Stimulated activated CD4-positive, alpha-beta T cell treated with anti-CD3 and anti-CD28 coated beads, TNF-alpha, amount 100 ng/mL, for 4 hours (primary cell): Measurements from ENCODE around the gene DNAI4.
"Not testable (repeated sequence)": the region's sequence is repeated elsewhere in the genome, so short reads cannot be mapped to it uniquely, and the experiment has no call there.

Experiments used
- DNase-seq, 3 experiments: peaks; one replicate each; pipeline ENCODE4 v3.0.0-alpha.2; 2020; ENCODE audit warnings: low read depth in 3 of 3

The DNAI4 gene, protein sequence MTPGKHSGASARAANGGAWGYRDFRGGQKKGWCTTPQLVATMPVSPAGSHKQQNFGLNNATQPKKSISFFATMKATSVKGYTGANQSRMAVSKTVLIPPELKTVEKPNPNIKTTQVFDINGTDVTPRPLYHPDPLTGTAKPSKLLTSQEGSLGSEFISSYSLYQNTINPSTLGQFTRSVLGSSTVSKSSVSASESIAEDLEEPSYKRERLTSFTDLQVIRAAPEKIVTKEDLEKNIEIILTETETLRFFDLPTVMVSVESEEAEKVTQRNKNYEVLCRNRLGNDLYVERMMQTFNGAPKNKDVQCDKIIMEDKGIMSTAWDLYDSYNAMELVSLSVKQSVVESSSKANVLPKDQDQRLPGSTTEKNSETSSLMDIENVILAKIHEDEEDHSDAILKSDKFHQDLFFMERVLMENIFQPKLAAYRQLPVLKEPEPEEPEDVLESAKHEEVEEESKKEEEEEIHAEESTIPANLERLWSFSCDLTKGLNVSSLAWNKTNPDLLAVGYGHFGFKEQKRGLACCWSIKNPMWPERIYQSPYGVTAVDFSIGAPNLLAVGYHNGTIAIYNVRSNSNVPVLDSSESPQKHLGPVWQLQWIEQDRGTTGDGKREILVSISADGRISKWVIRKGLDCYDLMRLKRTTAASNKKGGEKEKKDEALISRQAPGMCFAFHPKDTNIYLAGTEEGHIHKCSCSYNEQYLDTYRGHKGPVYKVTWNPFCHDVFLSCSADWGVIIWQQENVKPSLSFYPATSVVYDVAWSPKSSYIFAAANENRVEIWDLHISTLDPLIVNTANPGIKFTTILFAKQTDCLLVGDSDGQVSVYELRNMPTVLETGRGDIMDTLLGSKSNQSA

DNA sequence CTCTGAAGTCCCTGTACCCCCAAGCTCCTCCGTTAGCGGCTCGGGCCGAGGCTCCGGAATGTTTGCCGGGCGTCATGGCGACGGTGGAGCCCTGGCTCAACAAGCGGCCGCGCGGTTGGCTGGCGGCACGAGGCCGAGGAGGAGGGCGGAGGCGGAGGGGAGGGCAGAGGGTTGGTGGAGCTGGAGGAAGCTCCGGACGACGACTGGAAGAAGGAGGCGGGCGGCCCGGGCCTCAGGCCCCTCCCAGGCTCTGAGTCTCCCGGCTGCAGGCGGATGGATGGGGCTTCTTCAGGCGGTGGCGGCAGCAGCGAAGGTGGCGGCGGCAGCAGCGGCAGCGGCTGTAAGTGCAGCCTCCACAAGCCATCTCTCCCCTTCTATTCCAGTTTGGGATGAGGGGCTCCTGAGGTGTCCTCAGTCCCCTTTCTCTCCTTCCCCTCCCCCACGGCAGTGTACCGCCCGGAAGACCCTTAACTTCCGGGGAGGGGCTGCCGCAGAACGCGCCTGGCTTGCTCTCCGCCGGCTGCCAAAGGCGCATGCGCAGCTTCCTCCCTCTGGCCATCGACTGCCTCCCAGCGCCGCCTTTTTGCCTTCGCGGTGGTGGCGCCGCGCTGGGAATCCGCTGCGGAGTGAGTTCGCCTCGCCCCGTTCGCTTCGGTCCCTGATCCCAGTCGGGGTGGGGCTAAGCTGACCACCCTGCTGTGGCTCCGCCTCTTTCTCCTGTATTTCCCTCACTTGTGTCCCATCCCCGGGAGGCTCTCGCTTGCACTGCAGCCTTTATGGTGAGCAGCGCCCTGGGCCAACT, at the start of gene DNAI4, which contains the start of gene MIER1:
Gene DNAI4 (minus strand): TSS at position 101 of the 802 bp plus-strand sequence. CDS start 25 bp downstream, at position 76.
Gene MIER1 (plus strand): TSS at position 235 of the 802 bp plus-strand sequence. CDS start 39 bp downstream, at position 274.
- peak; percentile 92 to 94 (median 92) for DNase-seq

GRCh38 chr1:66968574-66968973, 43.9 kb upstream of the DNAI4 start:
- DNase-seq, result no peak

- not testable (repeated sequence) for DNase-seq
These were observed 41.7 kb upstream of the DNAI4 start for GRCh38 chr1:66966188-66966873.

DNA sequence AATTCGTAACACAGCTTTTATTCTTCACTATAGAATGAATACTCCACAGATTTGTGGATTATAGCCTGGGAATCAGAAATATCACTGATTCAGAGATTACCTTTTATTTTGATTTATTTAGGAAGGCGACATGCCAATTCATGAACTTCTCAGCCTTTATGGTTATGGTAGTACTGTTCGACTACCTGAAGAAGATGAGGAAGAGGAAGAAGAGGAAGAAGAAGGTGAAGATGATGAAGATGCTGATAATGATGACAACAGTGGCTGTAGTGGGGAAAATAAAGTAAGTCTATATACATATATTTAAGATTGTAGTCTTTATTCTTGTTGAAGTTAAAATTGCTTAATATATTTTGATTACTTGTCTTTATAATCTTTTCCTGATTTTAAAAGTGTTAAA, 33.3 kb upstream of the DNAI4 start:
- no peak for DNase-seq

DNA sequence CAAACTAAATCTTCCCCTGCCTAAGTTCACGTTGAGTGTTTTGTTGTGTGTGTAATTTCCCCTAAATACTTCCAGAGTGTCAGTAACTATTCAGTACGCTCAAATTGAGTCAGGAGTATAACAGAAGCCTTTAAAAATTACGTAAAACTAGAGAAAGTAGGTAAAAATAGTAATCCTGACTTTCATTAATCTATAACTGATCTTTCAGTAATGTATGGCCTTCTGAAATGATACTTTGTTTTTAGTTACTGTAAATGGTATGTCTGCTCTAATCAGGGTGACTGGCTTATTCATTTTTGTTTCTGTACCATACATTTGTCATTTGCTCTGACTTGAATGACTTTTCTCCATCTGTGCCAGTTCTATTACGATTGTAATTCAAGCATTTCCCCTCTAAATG, 29.6 kb upstream of the DNAI4 start:
- no peak for DNase-seq

GRCh38 chr1:66951513-66951912, 26.9 kb upstream of the DNAI4 start:
- no peak for DNase-seq

- DNase-seq, result no peak
These were observed 22.6 kb upstream of the DNAI4 start for GRCh38 chr1:66947267-66947666.

GRCh38 chr1:66945316-66945715, 20.7 kb upstream of the DNAI4 start:
- DNase-seq, result no peak

DNA sequence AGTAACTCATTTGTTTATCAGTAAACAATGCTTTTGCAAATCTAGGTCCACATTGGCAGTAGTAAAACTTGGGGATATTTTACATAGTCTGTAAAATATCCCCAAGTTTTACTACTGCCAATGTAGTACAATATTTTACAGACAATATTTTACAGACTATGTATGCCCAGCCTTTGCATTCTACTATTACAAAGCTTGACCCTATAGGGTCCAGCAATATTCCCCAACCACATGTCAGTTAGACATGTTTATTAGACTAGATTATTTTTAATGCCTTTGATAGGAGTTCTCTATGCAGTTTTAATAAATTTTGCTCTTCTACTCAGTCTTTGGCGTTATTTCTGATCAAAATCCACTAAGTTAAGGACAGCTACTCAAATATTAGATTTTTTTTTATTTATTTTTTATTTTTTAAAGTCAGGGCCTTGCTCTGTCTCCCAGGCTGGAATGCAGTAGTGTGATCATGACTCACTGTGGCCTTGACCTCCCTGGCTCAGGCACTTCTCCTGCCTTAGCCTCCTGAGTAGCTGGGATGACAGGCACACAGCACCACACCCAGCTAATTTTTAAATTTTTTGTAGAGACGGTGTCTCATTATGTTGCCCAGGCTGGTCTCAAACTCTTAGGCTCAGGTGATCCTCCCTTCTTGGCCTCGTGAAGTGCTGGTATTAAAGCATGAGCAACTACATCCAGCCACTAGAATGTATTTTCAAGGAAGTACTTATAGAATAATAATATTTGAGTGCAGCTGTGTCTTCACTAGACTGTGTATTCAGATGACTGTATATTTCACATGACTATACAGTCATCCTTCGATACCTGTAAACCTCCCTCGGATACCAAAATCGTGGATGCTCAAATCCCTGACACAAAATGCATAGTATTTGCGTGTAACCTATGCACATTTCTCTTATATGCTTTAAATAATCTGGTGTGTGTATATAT, 19.9 kb upstream of the DNAI4 start:
- DNase-seq, result no peak

GRCh38 chr1:66943361-66943969, 18.8 kb upstream of the DNAI4 start:
- DNase-seq, result no peak

DNA sequence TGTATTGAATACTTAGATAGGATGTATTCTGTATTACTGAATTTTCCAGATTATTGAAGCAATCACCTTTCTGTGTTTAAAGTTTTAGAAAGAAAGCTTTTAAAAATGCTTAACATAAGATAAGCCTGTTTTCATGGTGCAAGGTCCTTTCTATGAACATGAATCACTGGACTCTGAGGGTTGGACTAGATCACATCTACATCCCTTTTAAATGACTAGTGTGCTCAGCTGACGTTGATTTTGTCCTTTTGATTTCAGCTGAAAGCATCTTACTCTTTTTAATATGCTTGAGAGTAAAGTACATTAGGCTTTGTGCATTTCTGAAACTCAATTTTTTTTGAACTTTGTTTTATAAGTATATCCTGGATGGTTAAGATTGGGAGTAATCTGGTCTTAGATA, 16.3 kb upstream of the DNAI4 start:
- no peak for DNase-seq

DNA sequence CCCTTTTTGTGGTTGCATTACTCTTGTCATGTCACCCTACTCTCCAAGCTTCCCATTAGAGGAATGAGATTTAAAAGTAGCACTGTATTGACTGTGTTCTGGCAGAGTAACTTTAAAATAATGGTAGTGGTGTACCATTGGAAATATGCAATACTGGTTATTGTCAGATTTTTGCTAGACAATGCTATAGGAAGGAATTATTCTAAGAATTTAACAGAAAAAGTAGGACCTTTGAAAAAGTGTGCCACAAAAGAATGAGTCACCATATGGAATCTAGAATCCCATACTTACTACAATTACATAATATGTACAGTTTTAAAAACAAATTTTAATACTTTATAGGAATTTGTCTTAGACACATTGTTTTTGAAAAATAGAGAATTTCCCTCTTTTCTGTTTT, 14.0 kb upstream of the DNAI4 start:
- no peak for DNase-seq

DNA sequence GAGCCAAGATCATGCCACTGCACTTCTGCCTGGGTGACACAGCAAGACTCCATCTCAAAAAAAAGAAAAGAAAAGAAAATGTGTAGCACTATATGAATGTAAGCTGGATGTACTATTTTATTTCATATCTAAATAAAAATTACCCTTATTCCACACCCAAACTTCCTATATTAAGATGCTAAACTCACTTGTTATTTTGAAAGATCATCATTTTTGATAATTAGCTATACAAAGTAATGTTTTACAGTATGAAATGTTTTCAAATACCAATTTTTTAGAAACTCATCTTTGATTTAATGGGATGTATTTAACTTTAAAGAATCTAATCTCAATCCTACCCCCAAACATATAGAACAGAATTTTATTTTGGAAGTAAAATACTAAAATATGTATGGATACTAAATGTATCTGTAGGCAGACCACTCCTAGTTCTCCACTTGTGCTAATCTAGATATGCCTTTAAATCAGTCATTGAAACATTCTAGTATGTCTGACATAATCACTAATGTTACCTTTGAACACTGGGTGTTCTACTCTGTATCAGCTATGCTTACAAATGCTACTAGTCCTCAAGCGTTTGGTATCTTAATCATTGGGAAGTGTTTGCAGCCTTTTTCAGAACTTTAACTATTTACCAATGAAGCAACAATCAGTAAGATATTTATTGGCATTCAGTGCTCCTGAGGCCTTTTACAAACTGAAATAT, 13.0 kb upstream of the DNAI4 start:
- no peak for DNase-seq

DNA sequence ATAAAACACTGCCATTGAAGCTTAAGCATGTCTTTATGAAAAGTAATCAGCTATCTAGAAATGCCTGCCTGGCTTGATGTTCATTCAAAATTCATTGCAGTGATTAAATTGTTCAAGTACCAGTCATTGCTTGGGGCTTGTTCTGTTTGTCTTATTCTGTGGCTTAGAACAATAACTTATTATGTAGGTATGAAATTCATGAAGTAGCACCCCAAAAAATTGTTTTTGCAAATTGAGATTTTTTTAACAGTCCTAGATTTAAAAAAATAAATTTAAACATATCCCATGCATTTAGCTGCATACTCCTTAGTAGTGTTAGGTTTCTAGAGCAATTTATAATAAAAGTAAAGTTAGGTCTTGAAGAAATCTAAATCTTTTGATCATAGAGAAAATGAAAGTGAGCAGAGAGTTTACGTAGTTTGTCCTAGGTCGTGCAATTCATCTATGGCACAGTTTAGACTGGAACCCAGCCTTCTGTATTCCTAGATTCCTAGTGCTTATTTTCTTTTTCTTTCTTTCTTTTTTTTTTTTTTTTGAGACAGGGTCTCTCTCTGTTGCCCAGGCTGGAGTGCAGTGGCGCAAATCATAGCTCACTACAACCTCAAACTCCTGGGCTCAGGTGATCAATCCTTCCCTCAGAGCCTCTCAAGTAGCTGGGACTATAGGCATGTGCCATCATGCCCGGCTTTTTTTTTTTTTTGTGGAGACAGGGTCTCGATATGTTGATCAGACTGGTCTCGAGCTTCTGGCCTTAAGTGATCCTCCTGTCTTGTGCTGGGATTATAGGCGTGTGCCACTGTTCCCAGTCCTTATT, 9.4 kb upstream of the DNAI4 start:
- DNase-seq, result no peak

DNA sequence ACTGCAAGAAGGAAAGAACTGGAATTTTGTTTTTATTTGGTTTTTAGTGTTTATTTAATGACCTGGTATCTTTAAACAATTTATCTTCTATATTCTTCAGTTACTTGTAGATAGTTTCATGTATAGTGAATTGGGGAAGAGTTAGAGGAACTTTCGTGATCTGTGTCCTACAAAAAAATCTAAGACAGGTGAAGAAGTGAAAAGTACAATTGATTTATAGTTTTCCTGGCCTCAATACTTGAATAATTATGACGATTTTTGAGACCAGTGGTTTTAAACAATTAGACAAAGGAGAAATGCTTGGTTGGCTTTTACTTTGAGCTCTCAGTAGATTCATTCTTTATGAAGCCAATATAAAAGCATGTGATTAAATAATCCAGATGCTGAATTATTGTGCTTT, 7.6 kb upstream of the DNAI4 start:
- DNase-seq, result no peak

GRCh38 chr1:66931590-66931989, 6.9 kb upstream of the DNAI4 start:
- DNase-seq, result no peak

GRCh38 chr1:66930823-66931174, 6.1 kb upstream of the DNAI4 start:
- peak in 1 of 3 experiments; percentile 8 for DNase-seq
